HEK293 (cell line): ENCODE data around the gene MYOD1.

Experiments used
- GLI4 ChIP-seq: fragments of 450-650 bp; formaldehyde crosslinking; IDR thresholded peaks from 2 replicates; pipeline ENCODE4 v1.5.1; 2016; ENCODE audit warnings: missing biosample characterization, missing genetic modification characterization
- OVOL3 ChIP-seq: fragments of 450-650 bp; formaldehyde crosslinking; IDR thresholded peaks from 2 replicates; pipeline ENCODE4 v1.5.1; 2016; ENCODE audit warnings: missing biosample characterization, missing genetic modification characterization
- SCRT2 ChIP-seq: fragments of 450-650 bp; formaldehyde crosslinking; IDR thresholded peaks from 2 replicates; pipeline ENCODE4 v1.5.1; 2016; ENCODE audit warnings: missing biosample characterization, missing genetic modification characterization
- ZEB2 ChIP-seq: fragments of 450-650 bp; formaldehyde crosslinking; IDR thresholded peaks from 2 replicates; pipeline ENCODE4 v1.5.1; 2016; ENCODE audit warnings: missing biosample characterization, missing genetic modification characterization
- ZNF138 ChIP-seq: fragments of 450-650 bp; formaldehyde crosslinking; IDR thresholded peaks from 2 replicates; pipeline ENCODE4 v1.5.1; 2016; ENCODE audit warnings: missing biosample characterization, missing genetic modification characterization, borderline replicate concordance
- ZNF140 ChIP-seq: fragments of 450-650 bp; formaldehyde crosslinking; IDR thresholded peaks from 2 replicates; pipeline ENCODE4 v1.5.1; 2016; ENCODE audit warnings: missing biosample characterization, missing genetic modification characterization
- ZNF16 ChIP-seq: fragments of 450-650 bp; formaldehyde crosslinking; IDR thresholded peaks from 2 replicates; pipeline ENCODE4 v1.5.1; 2016; ENCODE audit warnings: low read depth, missing biosample characterization, missing genetic modification characterization
- ZNF211 ChIP-seq: fragments of 450-650 bp; formaldehyde crosslinking; IDR thresholded peaks from 2 replicates; pipeline ENCODE4 v1.5.1; 2016; ENCODE audit warnings: low read depth, missing biosample characterization, missing genetic modification characterization
- ZNF292 ChIP-seq: fragments of 450-650 bp; formaldehyde crosslinking; IDR thresholded peaks from 2 replicates; pipeline ENCODE4 v1.5.1; 2016; ENCODE audit warnings: low read depth, missing biosample characterization, missing genetic modification characterization, borderline replicate concordance
- ZNF311 ChIP-seq: fragments of 450-650 bp; formaldehyde crosslinking; IDR thresholded peaks from 2 replicates; pipeline ENCODE4 v1.5.1; 2017; ENCODE audit warnings: missing biosample characterization, missing genetic modification characterization, borderline replicate concordance
- ZNF354C ChIP-seq: fragments of 450-650 bp; formaldehyde crosslinking; IDR thresholded peaks from 2 replicates; pipeline ENCODE4 v1.5.1; 2016; ENCODE audit warnings: missing biosample characterization, missing genetic modification characterization, low read depth, borderline replicate concordance
- ZNF366 ChIP-seq: fragments of 450-650 bp; formaldehyde crosslinking; conservative IDR thresholded peaks from 2 replicates; pipeline ENCODE4 v1.5.1; 2016; ENCODE audit warnings: missing biosample characterization, missing genetic modification characterization
- ZNF510 ChIP-seq: fragments of 450-650 bp; formaldehyde crosslinking; IDR thresholded peaks from 2 replicates; pipeline ENCODE4 v1.5.1; 2018; ENCODE audit warnings: mild to moderate bottlenecking, missing genetic modification characterization, missing biosample characterization; ENCODE audit not compliant: insufficient replicate concordance
- ZNF514 ChIP-seq: fragments of 450-650 bp; formaldehyde crosslinking; IDR thresholded peaks from 2 replicates; pipeline ENCODE4 v1.5.1; 2016; ENCODE audit warnings: missing biosample characterization, missing genetic modification characterization
- ZNF560 ChIP-seq: fragments of 450-650 bp; formaldehyde crosslinking; IDR thresholded peaks from 2 replicates; pipeline ENCODE4 v1.5.1; 2017; ENCODE audit warnings: missing biosample characterization, missing genetic modification characterization, borderline replicate concordance
- ZNF610 ChIP-seq: fragments of 450-650 bp; formaldehyde crosslinking; IDR thresholded peaks from 2 replicates; pipeline ENCODE4 v1.5.1; 2016; ENCODE audit warnings: missing biosample characterization, missing genetic modification characterization, borderline replicate concordance
- ZNF624 ChIP-seq: fragments of 450-650 bp; formaldehyde crosslinking; IDR thresholded peaks from 2 replicates; pipeline ENCODE4 v1.5.1; 2017; ENCODE audit warnings: missing biosample characterization, missing genetic modification characterization
- ZNF626 ChIP-seq: fragments of 450-650 bp; sonication (Bioruptor Pico); formaldehyde crosslinking; IDR thresholded peaks from 2 replicates; pipeline ENCODE4 v1.5.1; 2018; ENCODE audit warnings: missing biosample characterization, missing genetic modification characterization, inconsistent platforms
- ZNF629 ChIP-seq: fragments of 450-650 bp; formaldehyde crosslinking; IDR thresholded peaks from 2 replicates; pipeline ENCODE4 v1.5.1; 2017; ENCODE audit warnings: missing biosample characterization, missing genetic modification characterization
- ZNF654 ChIP-seq: fragments of 450-650 bp; formaldehyde crosslinking; IDR thresholded peaks from 2 replicates; pipeline ENCODE4 v1.5.1; 2016; ENCODE audit warnings: low read depth, missing biosample characterization, missing genetic modification characterization
- ZNF658 ChIP-seq: fragments of 450-650 bp; formaldehyde crosslinking; IDR thresholded peaks from 2 replicates; pipeline ENCODE4; 2016; ENCODE audit warnings: missing biosample characterization, missing genetic modification characterization
- ZNF777 ChIP-seq: fragments of 450-650 bp; formaldehyde crosslinking; IDR thresholded peaks from 2 replicates; pipeline ENCODE4 v1.5.1; 2017; ENCODE audit warnings: missing biosample characterization, missing genetic modification characterization, borderline replicate concordance
- TF ChIP-seq, protein P1 (sequence below): fragments of 450-650 bp; formaldehyde crosslinking; IDR thresholded peaks from 2 replicates; pipeline ENCODE4 v1.5.1; 2016; ENCODE audit warnings: missing biosample characterization, missing genetic modification characterization
- TF ChIP-seq, protein P2 (sequence below): fragments of 450-650 bp; formaldehyde crosslinking; IDR thresholded peaks from 2 replicates; pipeline ENCODE4 v1.5.1; 2017; ENCODE audit warnings: missing biosample characterization, missing genetic modification characterization
- TF ChIP-seq, protein P3 (sequence below): fragments of 450-650 bp; formaldehyde crosslinking; IDR thresholded peaks from 2 replicates; pipeline ENCODE4 v1.5.0; 2017; ENCODE audit warnings: missing biosample characterization, missing genetic modification characterization, borderline replicate concordance
- TF ChIP-seq, protein P4 (sequence below): IDR thresholded peaks from 2 replicates; pipeline ENCODE4 v1.6.1; 2011; ENCODE audit warnings: mild to moderate bottlenecking, low read depth, low read length, borderline replicate concordance
- TF ChIP-seq, protein P5 (sequence below): fragments of 450-650 bp; formaldehyde crosslinking; IDR thresholded peaks from 2 replicates; pipeline ENCODE4 v1.5.1; 2016; ENCODE audit warnings: missing biosample characterization, missing genetic modification characterization
- TF ChIP-seq, protein P6 (sequence below): fragments of 450-650 bp; formaldehyde crosslinking; IDR thresholded peaks from 2 replicates; pipeline ENCODE4 v1.5.1; 2016; ENCODE audit warnings: missing biosample characterization, missing genetic modification characterization
- TF ChIP-seq, protein P7 (sequence below): fragments of 450-650 bp; formaldehyde crosslinking; IDR thresholded peaks from 2 replicates; pipeline ENCODE4 v1.5.1; 2016; ENCODE audit warnings: missing biosample characterization, missing genetic modification characterization

The MYOD1 gene

DNA sequence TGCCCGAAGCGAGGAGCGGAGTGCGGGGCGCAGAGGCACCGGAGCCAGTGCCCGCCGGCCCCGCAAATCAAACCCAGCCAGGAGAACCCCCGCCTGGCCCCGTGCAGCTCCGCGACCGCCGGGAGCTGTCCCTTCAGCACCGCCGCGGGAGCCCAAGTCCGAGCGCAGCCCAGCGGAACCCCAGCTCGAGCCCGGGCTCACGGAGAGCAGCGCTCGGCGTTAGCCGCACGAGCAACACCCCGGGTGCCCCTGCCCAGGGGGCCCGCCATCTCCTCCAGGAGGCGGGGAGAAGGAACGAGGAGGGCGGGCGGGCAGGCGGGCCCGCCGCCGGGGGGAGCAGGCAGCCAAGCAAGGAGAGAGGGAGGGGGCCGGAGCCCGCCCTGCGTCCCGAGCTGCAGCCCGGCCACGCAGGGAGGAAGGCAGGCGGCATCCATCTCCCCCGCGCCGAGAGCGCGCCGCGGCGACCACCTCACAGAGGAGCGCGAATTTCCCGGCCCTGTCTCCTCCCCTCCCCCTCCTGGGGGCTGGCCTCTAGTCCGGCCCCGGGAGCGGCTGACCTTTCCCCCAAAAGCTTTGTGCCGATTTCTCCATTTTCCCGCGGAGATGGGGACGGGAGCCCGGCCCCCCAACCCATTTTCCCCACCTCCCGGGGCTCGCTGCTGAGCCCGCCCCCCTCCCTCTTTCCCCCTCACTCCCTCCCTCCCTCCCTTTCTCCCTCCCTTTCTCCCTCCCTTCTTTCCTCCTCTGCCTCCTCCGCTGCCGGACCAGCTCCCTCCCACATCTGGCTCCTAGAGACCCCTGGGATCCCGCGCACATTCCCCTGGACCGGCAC is 15.8 kb downstream of the MYOD1 start (continued):
- TF ChIP-seq, protein P1, sequence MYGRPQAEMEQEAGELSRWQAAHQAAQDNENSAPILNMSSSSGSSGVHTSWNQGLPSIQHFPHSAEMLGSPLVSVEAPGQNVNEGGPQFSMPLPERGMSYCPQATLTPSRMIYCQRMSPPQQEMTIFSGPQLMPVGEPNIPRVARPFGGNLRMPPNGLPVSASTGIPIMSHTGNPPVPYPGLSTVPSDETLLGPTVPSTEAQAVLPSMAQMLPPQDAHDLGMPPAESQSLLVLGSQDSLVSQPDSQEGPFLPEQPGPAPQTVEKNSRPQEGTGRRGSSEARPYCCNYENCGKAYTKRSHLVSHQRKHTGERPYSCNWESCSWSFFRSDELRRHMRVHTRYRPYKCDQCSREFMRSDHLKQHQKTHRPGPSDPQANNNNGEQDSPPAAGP (tag by site-specific recombination) = peak; percentile 28; the same call in 1 of the 2 replicates
- TF ChIP-seq, protein P2, sequence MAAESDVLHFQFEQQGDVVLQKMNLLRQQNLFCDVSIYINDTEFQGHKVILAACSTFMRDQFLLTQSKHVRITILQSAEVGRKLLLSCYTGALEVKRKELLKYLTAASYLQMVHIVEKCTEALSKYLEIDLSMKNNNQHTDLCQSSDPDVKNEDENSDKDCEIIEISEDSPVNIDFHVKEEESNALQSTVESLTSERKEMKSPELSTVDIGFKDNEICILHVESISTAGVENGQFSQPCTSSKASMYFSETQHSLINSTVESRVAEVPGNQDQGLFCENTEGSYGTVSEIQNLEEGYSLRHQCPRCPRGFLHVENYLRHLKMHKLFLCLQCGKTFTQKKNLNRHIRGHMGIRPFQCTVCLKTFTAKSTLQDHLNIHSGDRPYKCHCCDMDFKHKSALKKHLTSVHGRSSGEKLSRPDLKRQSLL (tag by site-specific recombination) = no peak
- TF ChIP-seq ZNF514 = no peak
- TF ChIP-seq ZNF138 (tag by site-specific recombination) = no peak
- TF ChIP-seq, protein P3, sequence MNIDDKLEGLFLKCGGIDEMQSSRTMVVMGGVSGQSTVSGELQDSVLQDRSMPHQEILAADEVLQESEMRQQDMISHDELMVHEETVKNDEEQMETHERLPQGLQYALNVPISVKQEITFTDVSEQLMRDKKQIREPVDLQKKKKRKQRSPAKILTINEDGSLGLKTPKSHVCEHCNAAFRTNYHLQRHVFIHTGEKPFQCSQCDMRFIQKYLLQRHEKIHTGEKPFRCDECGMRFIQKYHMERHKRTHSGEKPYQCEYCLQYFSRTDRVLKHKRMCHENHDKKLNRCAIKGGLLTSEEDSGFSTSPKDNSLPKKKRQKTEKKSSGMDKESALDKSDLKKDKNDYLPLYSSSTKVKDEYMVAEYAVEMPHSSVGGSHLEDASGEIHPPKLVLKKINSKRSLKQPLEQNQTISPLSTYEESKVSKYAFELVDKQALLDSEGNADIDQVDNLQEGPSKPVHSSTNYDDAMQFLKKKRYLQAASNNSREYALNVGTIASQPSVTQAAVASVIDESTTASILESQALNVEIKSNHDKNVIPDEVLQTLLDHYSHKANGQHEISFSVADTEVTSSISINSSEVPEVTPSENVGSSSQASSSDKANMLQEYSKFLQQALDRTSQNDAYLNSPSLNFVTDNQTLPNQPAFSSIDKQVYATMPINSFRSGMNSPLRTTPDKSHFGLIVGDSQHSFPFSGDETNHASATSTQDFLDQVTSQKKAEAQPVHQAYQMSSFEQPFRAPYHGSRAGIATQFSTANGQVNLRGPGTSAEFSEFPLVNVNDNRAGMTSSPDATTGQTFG (tag by site-specific recombination) = no peak
- no peak; the same call in 1 of the 2 replicates for TF ChIP-seq ZEB2 (tag by site-specific recombination)
- TF ChIP-seq ZNF140 (tag by site-specific recombination) = no peak
- TF ChIP-seq, protein P4, sequence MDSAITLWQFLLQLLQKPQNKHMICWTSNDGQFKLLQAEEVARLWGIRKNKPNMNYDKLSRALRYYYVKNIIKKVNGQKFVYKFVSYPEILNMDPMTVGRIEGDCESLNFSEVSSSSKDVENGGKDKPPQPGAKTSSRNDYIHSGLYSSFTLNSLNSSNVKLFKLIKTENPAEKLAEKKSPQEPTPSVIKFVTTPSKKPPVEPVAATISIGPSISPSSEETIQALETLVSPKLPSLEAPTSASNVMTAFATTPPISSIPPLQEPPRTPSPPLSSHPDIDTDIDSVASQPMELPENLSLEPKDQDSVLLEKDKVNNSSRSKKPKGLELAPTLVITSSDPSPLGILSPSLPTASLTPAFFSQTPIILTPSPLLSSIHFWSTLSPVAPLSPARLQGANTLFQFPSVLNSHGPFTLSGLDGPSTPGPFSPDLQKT = no peak
- no peak for TF ChIP-seq ZNF654 (tag by site-specific recombination)
- TF ChIP-seq, protein P5, sequence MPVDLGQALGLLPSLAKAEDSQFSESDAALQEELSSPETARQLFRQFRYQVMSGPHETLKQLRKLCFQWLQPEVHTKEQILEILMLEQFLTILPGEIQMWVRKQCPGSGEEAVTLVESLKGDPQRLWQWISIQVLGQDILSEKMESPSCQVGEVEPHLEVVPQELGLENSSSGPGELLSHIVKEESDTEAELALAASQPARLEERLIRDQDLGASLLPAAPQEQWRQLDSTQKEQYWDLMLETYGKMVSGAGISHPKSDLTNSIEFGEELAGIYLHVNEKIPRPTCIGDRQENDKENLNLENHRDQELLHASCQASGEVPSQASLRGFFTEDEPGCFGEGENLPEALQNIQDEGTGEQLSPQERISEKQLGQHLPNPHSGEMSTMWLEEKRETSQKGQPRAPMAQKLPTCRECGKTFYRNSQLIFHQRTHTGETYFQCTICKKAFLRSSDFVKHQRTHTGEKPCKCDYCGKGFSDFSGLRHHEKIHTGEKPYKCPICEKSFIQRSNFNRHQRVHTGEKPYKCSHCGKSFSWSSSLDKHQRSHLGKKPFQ (tag by site-specific recombination) = no peak
- no peak for TF ChIP-seq ZNF211 (tag by site-specific recombination)
- TF ChIP-seq ZNF292 = no peak
- 0 out of 2 replicates have a peak, but pooled peaks have one; percentile 20 for TF ChIP-seq ZNF366 (tag by site-specific recombination)
- TF ChIP-seq ZNF626 (tag by site-specific recombination) = no peak
- TF ChIP-seq SCRT2 (tag by site-specific recombination) = no peak
- no peak for TF ChIP-seq ZNF658 (tag by site-specific recombination)
- TF ChIP-seq ZNF354C (tag by site-specific recombination) = no peak
- no peak for TF ChIP-seq ZNF624 (tag by site-specific recombination)
- TF ChIP-seq OVOL3 = no peak
- TF ChIP-seq ZNF629 = no peak
- TF ChIP-seq ZNF311 (tag by site-specific recombination) = no peak
- no peak for TF ChIP-seq ZNF610 (tag by site-specific recombination)
- TF ChIP-seq ZNF510 (tag by site-specific recombination) = no peak
- TF ChIP-seq, protein P6, sequence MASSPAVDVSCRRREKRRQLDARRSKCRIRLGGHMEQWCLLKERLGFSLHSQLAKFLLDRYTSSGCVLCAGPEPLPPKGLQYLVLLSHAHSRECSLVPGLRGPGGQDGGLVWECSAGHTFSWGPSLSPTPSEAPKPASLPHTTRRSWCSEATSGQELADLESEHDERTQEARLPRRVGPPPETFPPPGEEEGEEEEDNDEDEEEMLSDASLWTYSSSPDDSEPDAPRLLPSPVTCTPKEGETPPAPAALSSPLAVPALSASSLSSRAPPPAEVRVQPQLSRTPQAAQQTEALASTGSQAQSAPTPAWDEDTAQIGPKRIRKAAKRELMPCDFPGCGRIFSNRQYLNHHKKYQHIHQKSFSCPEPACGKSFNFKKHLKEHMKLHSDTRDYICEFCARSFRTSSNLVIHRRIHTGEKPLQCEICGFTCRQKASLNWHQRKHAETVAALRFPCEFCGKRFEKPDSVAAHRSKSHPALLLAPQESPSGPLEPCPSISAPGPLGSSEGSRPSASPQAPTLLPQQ (tag by site-specific recombination) = peak; percentile 75
- no peak for TF ChIP-seq ZNF777 (tag by site-specific recombination)
- TF ChIP-seq ZNF16 = no peak
- TF ChIP-seq GLI4 (tag by site-specific recombination) = no peak
- TF ChIP-seq, protein P7, sequence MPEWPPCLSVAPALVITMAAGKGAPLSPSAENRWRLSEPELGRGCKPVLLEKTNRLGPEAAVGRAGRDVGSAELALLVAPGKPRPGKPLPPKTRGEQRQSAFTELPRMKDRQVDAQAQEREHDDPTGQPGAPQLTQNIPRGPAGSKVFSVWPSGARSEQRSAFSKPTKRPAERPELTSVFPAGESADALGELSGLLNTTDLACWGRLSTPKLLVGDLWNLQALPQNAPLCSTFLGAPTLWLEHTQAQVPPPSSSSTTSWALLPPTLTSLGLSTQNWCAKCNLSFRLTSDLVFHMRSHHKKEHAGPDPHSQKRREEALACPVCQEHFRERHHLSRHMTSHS = no peak
- TF ChIP-seq ZNF560 (tag by site-specific recombination) = no peak
